ENCODE measurements around the gene MOAP1.
"Not testable (repeated sequence)": the region's sequence is repeated elsewhere in the genome, so short reads cannot be mapped to it uniquely, and the experiment has no call there.

The MOAP1 gene

DNA sequence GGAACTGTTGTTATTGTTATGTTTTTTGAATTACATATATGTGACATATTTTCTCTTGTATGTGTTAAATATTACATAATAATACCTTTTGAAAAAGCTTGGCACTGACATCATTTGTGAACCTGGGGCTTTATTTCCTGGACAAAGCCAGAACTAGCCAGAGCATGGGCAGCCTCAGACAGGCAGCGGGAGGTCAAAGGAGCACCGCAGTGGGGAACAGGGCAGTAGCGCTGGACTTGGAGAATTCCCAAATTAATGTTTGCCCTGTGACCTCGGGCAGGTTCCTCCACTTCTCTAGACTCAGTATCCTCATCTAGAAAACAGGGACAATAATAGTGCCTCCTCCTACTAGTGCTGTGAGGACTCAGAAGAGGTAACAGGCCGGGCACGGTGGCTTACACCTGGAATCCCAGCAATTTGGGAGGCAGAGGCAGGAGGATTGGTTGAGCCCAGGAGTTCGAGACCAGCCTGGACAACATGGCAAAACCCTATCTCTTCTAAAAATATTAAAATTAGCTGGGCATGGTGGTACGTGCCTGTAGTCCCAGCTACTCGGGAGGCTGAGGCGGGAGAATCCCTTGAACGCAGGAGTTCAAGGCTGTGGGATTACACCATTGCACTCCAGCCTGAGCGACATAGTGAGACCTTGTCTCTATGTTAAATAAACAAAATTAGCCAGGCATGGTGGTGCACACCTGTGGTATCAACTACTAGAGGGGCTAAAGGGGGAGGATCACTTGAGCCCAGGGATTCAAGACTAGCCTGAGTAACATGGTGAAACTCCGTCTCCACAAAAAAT is 41.6 kb downstream of the MOAP1 start:
- DNase-seq = no peak

DNA sequence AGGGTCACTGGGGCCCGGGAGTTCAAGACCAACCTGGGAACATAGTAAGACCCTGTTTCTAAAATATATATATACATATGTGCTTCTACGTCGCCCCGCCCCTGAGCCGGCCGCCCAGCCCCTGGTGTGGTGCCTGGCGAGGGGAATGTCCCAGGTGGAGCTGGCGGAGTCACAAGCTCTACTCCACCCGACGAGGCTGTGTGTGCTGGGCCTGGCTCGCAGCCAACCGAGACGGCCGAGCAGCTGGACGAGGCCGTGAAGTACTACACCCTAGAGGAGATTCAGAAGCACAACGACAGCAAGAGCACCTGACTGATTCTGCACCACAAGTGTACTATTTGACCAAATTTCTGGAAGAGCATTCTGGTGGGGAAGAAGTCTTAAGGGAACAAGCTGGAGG is 46.8 kb downstream of the MOAP1 start:
- no peak for DNase-seq

DNA sequence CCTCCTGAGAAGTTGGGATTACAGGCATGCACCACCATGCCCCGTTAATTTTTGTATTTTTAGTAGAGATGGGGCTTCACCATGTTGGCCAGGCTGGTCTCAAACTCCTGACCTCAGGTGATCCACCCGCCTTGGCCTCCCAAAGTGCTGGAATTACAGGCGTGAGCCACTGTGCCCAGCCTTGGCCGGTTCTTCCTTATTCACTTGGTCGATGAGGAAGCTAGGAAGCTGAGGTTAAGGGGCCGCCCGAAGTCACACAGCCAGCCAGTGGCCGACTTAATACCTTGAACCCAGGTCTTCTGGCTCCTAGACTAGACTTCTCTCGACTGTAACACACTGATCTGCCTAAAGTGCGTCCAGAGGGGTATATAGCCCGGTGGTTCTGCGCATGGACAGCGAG is 48.2 kb downstream of the MOAP1 start:
- DNase-seq = not testable (repeated sequence)

DNA sequence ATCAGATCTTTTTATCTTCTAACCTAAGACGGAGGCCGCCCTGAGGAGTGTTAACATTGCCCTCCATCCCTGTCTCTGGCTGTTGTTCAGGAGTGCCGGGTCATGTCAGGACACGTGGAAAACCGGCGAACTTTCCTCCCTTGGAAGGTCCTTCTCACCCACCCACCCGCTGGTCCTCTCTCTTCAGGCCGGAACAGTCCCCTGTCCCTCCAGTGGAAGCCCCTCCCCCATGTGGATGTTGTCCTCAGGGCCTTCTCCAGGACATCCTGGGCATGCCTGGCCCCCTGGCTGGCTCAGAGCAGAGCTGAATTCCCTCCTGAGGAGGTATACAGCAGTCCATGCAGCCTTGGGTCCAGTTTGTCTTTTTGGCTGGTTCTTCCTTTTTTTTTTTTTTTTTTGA is 48.7 kb downstream of the MOAP1 start:
- DNase-seq = no peak

DNA sequence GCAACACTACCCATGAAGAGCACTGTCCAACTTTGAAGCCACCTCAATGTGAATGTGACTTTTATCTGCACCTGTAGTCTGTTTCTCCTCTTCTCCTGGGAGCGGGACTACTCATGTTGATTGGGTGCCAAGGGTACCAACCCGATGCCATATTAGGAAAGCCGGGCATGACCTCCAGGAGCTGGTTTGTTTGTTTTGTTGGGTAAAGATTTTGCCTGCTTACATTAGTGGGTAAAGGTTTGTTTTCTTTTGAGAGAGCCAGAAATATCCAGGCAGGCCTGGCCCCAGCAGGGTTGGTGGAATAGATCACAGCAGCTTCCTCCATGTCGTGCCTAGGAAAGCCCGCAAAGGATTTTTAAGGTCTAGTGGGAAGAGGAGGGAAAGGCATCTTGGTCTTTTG is 49.3 kb downstream of the MOAP1 start:
- DNase-seq = no peak

DNA sequence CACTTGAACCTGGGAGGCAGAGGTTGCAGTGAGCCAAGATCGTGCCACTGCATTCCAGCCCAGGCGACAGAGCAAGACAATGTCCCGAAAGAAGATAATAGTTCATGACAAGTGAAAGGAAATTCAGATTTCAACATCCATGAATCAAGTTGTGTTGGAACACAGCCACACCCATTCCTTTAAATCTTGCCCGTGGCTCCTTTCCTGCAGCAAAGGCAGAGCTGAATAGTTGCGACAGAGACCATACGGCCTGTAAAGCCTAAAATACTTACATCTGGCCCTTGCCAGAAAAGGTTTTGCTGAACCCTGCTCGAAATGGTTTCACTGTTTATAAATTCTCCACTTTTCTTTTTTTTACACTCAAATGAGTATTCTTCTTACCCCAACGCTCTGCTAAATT is 51.2 kb downstream of the MOAP1 start:
- no peak for DNase-seq

DNA sequence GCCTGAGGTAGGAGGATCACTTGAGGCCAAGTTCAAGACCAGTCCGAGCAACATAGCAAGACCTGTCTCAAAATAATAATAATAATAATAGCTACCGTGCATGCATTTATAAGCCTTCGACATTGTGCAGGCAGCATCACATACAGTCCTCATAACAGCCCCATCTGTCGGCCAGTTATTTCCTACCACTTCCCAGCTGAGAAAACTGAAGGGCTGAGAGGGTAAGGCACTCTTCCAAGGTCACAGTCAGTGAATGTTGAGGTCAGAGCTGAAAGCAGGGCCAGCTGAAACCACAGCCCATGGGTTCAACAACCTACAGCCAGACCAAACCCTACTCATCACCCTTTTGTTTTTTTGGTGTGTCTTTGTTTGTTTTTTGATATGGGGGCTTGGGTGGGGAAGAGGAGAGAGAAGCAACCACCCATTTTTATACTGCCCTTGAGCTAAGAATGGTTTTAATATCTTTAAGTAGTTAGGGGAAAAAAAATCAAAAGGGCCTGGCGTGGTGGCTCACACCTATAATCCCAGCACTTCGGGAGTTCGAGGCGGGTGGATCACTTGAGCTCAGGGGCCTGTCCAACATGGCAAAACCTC is 52.1 kb downstream of the MOAP1 start:
- DNase-seq = no peak
